PC-9 (cell line): Measurements from ENCODE around the gene SYNDIG1. TPM values are rescaled to one million over a fixed set of nuclear protein-coding genes. Genes with fewer than 3 reads are reported as not detected.

ENCODE experiments used
- BruUV-seq: library from RNA; stranded (reverse); fragments of 400-500 nt; replicated peaks from 2 replicates; lab custom pipeline; 2021; lab: Mats Ljungman, UMichigan
- CTCF ChIA-PET: fragments of 300-600 bp; sonication (Branson Sonifier 250); formaldehyde crosslinking; loops from one replicate; lab custom pipeline; 2022; ENCODE audit warnings: antibody characterized with exemption; lab: Charles Lee
- POLR2A ChIA-PET: fragments of 300-600 bp; sonication (Branson Sonifier 250); formaldehyde crosslinking; loops from one replicate; lab custom pipeline; 2022; ENCODE audit warnings: antibody characterized with exemption; ENCODE audit not compliant: unreplicated experiment; lab: Charles Lee
- DNase-seq, 2 experiments: peaks; one replicate each; pipeline versions ENCODE4 v3.0.0 to v3.0.0-alpha.2; 2015 to 2022; ENCODE audit warnings: mixed read lengths in 1 of 2
- H2AFZ ChIP-seq: fragments of 200-600 bp; sonication (generic); 2 replicates; pipeline ENCODE4 v1.8.1; 2017; ENCODE audit warnings: antibody characterized with exemption
- H3F3A ChIP-seq: fragments of 200-600 bp; sonication (generic); 2 replicates; pipeline ENCODE4 v1.8.1; 2017; ENCODE audit warnings: antibody characterized with exemption, mild to moderate bottlenecking, low read depth; ENCODE audit not compliant: insufficient read depth
- H3K27ac ChIP-seq: fragments of 200-600 bp; sonication (generic); 2 replicates; pipeline ENCODE4 v1.6.1; 2016; ENCODE audit warnings: mixed run types
- H3K27me3 ChIP-seq: fragments of 200-600 bp; sonication (generic); 2 replicates; pipeline ENCODE4 v1.6.1; 2016; ENCODE audit warnings: low read depth, mixed run types; ENCODE audit not compliant: insufficient read depth
- H3K36me3 ChIP-seq: fragments of 200-600 bp; sonication (generic); 2 replicates; pipeline ENCODE4 v1.6.1; 2016; ENCODE audit warnings: low read depth, mixed run types
- H3K4me1 ChIP-seq: fragments of 200-600 bp; sonication (generic); replicated peaks from 2 replicates; pipeline ENCODE4 v1.6.1; 2016; ENCODE audit warnings: mixed run types; ENCODE audit not compliant: insufficient read depth
- H3K4me2 ChIP-seq: fragments of 200-600 bp; sonication (generic); 2 replicates; pipeline ENCODE4 v1.6.1; 2017; ENCODE audit warnings: mixed run types
- H3K4me3 ChIP-seq: fragments of 200-600 bp; sonication (generic); 2 replicates; pipeline ENCODE4 v1.6.1; 2016; ENCODE audit warnings: mixed run types
- H3K79me2 ChIP-seq: fragments of 200-600 bp; sonication (generic); 2 replicates; pipeline ENCODE4 v1.6.1; 2017; ENCODE audit warnings: low read depth, mixed run types
- H3K9me2 ChIP-seq: fragments of 200-600 bp; sonication (generic); 2 replicates; pipeline ENCODE4 v1.8.1; 2017; ENCODE audit warnings: mild to moderate bottlenecking; ENCODE audit not compliant: insufficient read depth
- H3K9me3 ChIP-seq: fragments of 200-600 bp; sonication (generic); 2 replicates; pipeline ENCODE4 v1.8.1; 2016; ENCODE audit warnings: low read depth; ENCODE audit not compliant: insufficient read depth
- H4K20me1 ChIP-seq: fragments of 200-600 bp; sonication (generic); 2 replicates; pipeline ENCODE4 v1.8.1; 2017; ENCODE audit not compliant: insufficient read depth
- EZH2 ChIP-seq: fragments of 200-600 bp; sonication (generic); IDR thresholded peaks from 2 replicates; pipeline ENCODE4 v1.8.0; 2017; ENCODE audit warnings: antibody characterized with exemption, low read depth
- intact Hi-C: fragments of 100-400 bp; cut with micrococcal nuclease; formaldehyde crosslinking; loops from one replicate; pipeline ENCODE4 v1.10.0; 2022; ENCODE audit not compliant: unreplicated experiment
- total RNA-seq: library from RNA; stranded (reverse); gene quantifications from 2 replicates; pipeline ENCODE4 v1.2.3, GENCODE V29; 2021
- TF ChIP-seq, protein P1 (sequence below): fragments of 200-600 bp; sonication (generic); conservative IDR thresholded peaks from 2 replicates; pipeline ENCODE4 v1.6.1; 2017; ENCODE audit warnings: mixed run types, antibody characterized with exemption, mild to moderate bottlenecking, moderate library complexity

SYNDIG1 gene
- total RNA-seq, 1 experiment from 2014 or later, result 0.17 TPM

DNA sequence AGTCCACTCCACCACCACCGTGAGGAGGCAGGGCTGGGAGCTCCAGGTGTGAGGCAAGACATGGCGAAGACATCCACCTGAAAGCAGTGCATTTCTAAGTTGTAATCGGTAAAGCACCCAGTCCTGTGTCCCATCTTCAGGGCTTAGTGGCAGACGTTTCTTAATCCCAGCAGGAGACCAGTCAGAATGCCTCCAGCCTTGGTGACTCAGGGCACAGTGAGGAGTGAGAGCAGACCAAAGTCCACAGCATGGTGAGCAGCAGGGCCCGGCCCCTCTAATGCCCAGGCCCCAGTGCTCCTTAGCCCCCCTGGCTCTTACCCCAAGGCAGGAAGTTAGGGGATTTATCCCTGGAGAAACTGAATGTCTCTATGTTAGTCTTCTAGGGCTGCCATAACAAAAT is 183.9 kb downstream of the SYNDIG1 start:
- H3K4me3 ChIP-seq, result no peak overlapping the region
- H3K4me2 ChIP-seq, result 0 out of 2 replicates have a peak overlapping the region, but pooled peaks have one; percentile 11
- ChIA-PET CTCF (no interaction called here), POLR2A (no interaction called here)
- no TSS peak for BruUV-seq
- DNase-seq, result peak in 1 of 2 experiments; percentile 57
- H3K4me1 ChIP-seq, result peaks cover 47% of the 10 kb centered on the region
- TF ChIP-seq, protein P1, sequence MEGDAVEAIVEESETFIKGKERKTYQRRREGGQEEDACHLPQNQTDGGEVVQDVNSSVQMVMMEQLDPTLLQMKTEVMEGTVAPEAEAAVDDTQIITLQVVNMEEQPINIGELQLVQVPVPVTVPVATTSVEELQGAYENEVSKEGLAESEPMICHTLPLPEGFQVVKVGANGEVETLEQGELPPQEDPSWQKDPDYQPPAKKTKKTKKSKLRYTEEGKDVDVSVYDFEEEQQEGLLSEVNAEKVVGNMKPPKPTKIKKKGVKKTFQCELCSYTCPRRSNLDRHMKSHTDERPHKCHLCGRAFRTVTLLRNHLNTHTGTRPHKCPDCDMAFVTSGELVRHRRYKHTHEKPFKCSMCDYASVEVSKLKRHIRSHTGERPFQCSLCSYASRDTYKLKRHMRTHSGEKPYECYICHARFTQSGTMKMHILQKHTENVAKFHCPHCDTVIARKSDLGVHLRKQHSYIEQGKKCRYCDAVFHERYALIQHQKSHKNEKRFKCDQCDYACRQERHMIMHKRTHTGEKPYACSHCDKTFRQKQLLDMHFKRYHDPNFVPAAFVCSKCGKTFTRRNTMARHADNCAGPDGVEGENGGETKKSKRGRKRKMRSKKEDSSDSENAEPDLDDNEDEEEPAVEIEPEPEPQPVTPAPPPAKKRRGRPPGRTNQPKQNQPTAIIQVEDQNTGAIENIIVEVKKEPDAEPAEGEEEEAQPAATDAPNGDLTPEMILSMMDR, result no peak
- TF ChIP-seq EZH2, result no peak
- no peaks in the 10 kb centered on the region for H3K36me3 ChIP-seq
- H3K79me2 ChIP-seq, result no peaks in the 10 kb centered on the region
- H2AFZ ChIP-seq, result no peak overlapping the region
- no peak overlapping the region for H3K27ac ChIP-seq
- H3K27me3 ChIP-seq, result no peaks in the 10 kb centered on the region
- H3F3A ChIP-seq, result peaks cover 24% of the 10 kb centered on the region; the same call in 1 of the 2 replicates
- no peaks in the 10 kb centered on the region for H4K20me1 ChIP-seq
- H3K9me2 ChIP-seq, result no peaks in the 10 kb centered on the region
- intact Hi-C loops, result loop anchor here (10.0 kb wide), 1 partner anchor 559 kb away; no protein-coding TSS in a partner anchor
- H3K9me3 ChIP-seq, result no peaks in the 10 kb centered on the region

DNA sequence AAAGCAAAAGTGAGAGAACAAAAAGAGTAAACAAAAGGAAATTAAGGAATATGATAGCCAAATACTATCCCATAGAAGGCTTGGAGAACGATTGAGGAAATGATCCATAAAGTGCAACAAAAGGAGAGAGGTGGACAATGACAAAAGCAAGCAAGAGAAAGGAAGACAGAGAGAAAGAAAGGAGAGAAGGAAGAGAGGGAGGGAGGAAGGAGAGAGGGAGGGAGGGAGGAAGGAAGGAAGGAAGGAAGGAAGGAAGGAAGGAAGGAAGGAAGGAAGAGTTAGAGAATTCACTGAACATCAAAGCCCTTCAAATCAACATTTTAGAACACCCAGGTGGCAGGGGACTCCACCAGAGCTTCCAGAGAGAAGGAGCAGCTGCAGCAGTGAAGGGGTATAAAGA is 185.0 kb downstream of the SYNDIG1 start:
- CTCF ChIA-PET, result no interaction called here

DNA sequence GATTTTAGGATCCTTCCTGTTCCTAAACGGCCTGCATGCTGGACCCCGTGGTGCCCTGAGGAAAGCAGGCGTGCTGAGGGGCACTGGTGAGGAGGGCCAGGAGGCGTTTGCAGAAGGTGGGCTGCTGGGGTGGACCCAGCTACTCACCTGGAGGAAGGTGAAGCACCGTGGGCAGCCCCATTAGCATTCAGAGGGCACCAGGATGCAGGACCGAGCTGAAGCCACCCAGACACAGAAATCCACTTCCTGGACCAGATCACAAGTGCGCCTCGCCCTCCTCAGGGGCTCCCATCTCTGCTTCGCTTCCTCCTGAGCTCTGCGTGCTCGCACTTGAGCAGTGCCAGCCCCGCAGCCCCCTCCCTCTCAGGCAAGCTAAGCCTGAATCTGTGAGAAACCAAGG is 187.0 kb downstream of the SYNDIG1 start:
- no peak overlapping the region for H3K4me3 ChIP-seq
- no TSS peak for BruUV-seq
- TF ChIP-seq, protein P1, result no peak
- no peak for TF ChIP-seq EZH2

More for the DNA sequence above, 185.0 kb downstream of the SYNDIG1 start:
- no peak for DNase-seq
- TF ChIP-seq EZH2, result no peak
- TF ChIP-seq, protein P1, result no peak
- Histone ChIP-seq H3F3A (peaks cover 24% of the 10 kb centered on the region; the same call in 1 of the 2 replicates), H3K36me3 (no peaks in the 10 kb centered on the region), H3K9me2 (no peaks in the 10 kb centered on the region), H2AFZ (no peak overlapping the region), H3K27ac (no peak overlapping the region), H3K79me2 (no peaks in the 10 kb centered on the region), H3K9me3 (no peaks in the 10 kb centered on the region), H3K4me3 (no peak overlapping the region), H3K27me3 (no peaks in the 10 kb centered on the region), H3K4me1 (peaks cover 47% of the 10 kb centered on the region), H4K20me1 (no peaks in the 10 kb centered on the region), H3K4me2 (no peak overlapping the region)
- BruUV-seq, result no TSS peak
- intact Hi-C loops, result loop anchor here (10.0 kb wide), 1 partner anchor 560 kb away; no protein-coding TSS in a partner anchor
- POLR2A ChIA-PET, result no interaction called here

More for the DNA sequence above, 187.0 kb downstream of the SYNDIG1 start:
- intact Hi-C loops, result loop anchor here (10.0 kb wide), 1 partner anchor 562 kb away; no protein-coding TSS in a partner anchor
- H3K4me1 ChIP-seq, result peaks cover 30% of the 10 kb centered on the region
- POLR2A ChIA-PET, result no interaction called here
- H3K4me2 ChIP-seq, result no peak overlapping the region
- no peaks in the 10 kb centered on the region for H3K9me3 ChIP-seq
- H3K27me3 ChIP-seq, result no peaks in the 10 kb centered on the region
- H3K9me2 ChIP-seq, result no peaks in the 10 kb centered on the region
- peaks cover 13% of the 10 kb centered on the region; the same call in 1 of the 2 replicates for H3F3A ChIP-seq
- no peak overlapping the region for H3K27ac ChIP-seq
- H3K36me3 ChIP-seq, result no peaks in the 10 kb centered on the region
- CTCF ChIA-PET, result no interaction called here
- H3K79me2 ChIP-seq, result no peaks in the 10 kb centered on the region
- no peak for DNase-seq
- no peak overlapping the region for H2AFZ ChIP-seq
- H4K20me1 ChIP-seq, result no peaks in the 10 kb centered on the region
